ENCODE results near the gene ARID3C. TPM values are rescaled to one million over a fixed set of nuclear protein-coding genes. Genes with fewer than 3 reads are reported as not detected.
A peak's percentile ranks its signal among the peaks of the same experiment; 100 is the strongest.

ARID3C gene
- 0.16 TPM in 1 of 2 replicates, not detected in the other for total RNA-seq (2014; rRNA removed; shearing (Covaris generic); ENCODE audit: low replicate concordance)

- Histone ChIP-seq H3K9me3 (no peaks in the 10 kb centered on the region), H3K4me3 (no peak within 1 kb of the TSS), H3K27me3 (peaks cover 18% of the 10 kb centered on the region), H3K36me3 (no peaks in the 10 kb centered on the region)
- DNase-seq: peak; percentile 33
These were observed at the start of gene ARID3C for GRCh38 chr9:34628656-34629490. Gene ARID3C (minus strand): TSS chr9:34629066. CDS start chr9:34628014, 1,052 bp downstream.

GRCh38 chr9:34675869-34676268, 47.0 kb upstream of the ARID3C start:
- no peak for DNase-seq
- H3K27me3 ChIP-seq: no peaks in the 10 kb centered on the region
- H3K36me3 ChIP-seq: no peaks in the 10 kb centered on the region
- H3K9me3 ChIP-seq: no peaks in the 10 kb centered on the region
- no peak overlapping the region for H3K4me3 ChIP-seq

- DNase-seq: peak; percentile 17
- no peak overlapping the region for H3K4me3 ChIP-seq
- no peaks in the 10 kb centered on the region for H3K36me3 ChIP-seq
- no peaks in the 10 kb centered on the region for H3K27me3 ChIP-seq
- no peaks in the 10 kb centered on the region for H3K9me3 ChIP-seq
These were observed 46.3 kb upstream of the ARID3C start for GRCh38 chr9:34675048-34675714.

GRCh38 chr9:34674440-34674839, 45.6 kb upstream of the ARID3C start:
- H3K36me3 ChIP-seq: no peaks in the 10 kb centered on the region
- H3K4me3 ChIP-seq: no peak overlapping the region
- no peaks in the 10 kb centered on the region for H3K27me3 ChIP-seq
- no peak for DNase-seq
- no peaks in the 10 kb centered on the region for H3K9me3 ChIP-seq

- H3K4me3 ChIP-seq: no peak overlapping the region
- DNase-seq: no peak
- H3K27me3 ChIP-seq: no peaks in the 10 kb centered on the region
- no peaks in the 10 kb centered on the region for H3K36me3 ChIP-seq
- H3K9me3 ChIP-seq: no peaks in the 10 kb centered on the region
These were observed 42.4 kb upstream of the ARID3C start for GRCh38 chr9:34671307-34671706.

GRCh38 chr9:34669809-34670562, 41.1 kb upstream of the ARID3C start:
- DNase-seq: no peak
- Histone ChIP-seq H3K4me3 (no peak overlapping the region), H3K36me3 (no peaks in the 10 kb centered on the region), H3K9me3 (no peaks in the 10 kb centered on the region), H3K27me3 (no peaks in the 10 kb centered on the region)

- no peaks in the 10 kb centered on the region for H3K27me3 ChIP-seq
- H3K36me3 ChIP-seq: no peaks in the 10 kb centered on the region
- peak; percentile 84 for DNase-seq
These were observed 36.8 kb upstream of the ARID3C start for GRCh38 chr9:34665381-34666250.

GRCh38 chr9:34665067-34665380, 36.2 kb upstream of the ARID3C start:
- H3K36me3 ChIP-seq: no peaks in the 10 kb centered on the region
- H3K4me3 ChIP-seq: peak overlapping the region; percentile 86
- DNase-seq: no peak
- no peaks in the 10 kb centered on the region for H3K27me3 ChIP-seq
- no peaks in the 10 kb centered on the region for H3K9me3 ChIP-seq

More at GRCh38 chr9:34665381-34666250, 36.8 kb upstream of the ARID3C start:
- Histone ChIP-seq H3K9me3 (no peaks in the 10 kb centered on the region), H3K4me3 (peak overlapping the region; percentile 86)

- Histone ChIP-seq H3K36me3 (no peaks in the 10 kb centered on the region), H3K4me3 (peak overlapping the region; percentile 86), H3K27me3 (no peaks in the 10 kb centered on the region), H3K9me3 (no peaks in the 10 kb centered on the region)
- peak; percentile 72 for DNase-seq
These were observed 35.6 kb upstream of the ARID3C start for GRCh38 chr9:34664281-34665066.

- Histone ChIP-seq H3K9me3 (no peaks in the 10 kb centered on the region), H3K36me3 (no peaks in the 10 kb centered on the region), H3K27me3 (no peaks in the 10 kb centered on the region), H3K4me3 (no peak overlapping the region)
- DNase-seq: no peak
These were observed 34.4 kb upstream of the ARID3C start for GRCh38 chr9:34663303-34663605.

- Histone ChIP-seq H3K4me3 (no peak within 1 kb of the TSS), H3K27me3 (no peaks in the 10 kb centered on the region), H3K36me3 (no peaks in the 10 kb centered on the region), H3K9me3 (no peaks in the 10 kb centered on the region)
- no peak for DNase-seq
These were observed 33.8 kb upstream of the ARID3C start, which contains the start of gene CCL27 for GRCh38 chr9:34662526-34663302. Gene CCL27 (minus strand): TSS chr9:34662657. CDS start chr9:34662633, 24 bp downstream.

- no peaks in the 10 kb centered on the region for H3K27me3 ChIP-seq
- H3K9me3 ChIP-seq: no peaks in the 10 kb centered on the region
- DNase-seq: no peak
- H3K36me3 ChIP-seq: no peaks in the 10 kb centered on the region
- no peak overlapping the region for H3K4me3 ChIP-seq
These were observed 30.9 kb upstream of the ARID3C start for GRCh38 chr9:34659592-34660253.

- Histone ChIP-seq H3K9me3 (no peaks in the 10 kb centered on the region), H3K27me3 (no peaks in the 10 kb centered on the region), H3K4me3 (no peak overlapping the region), H3K36me3 (no peaks in the 10 kb centered on the region)
- no peak for DNase-seq
These were observed 29.6 kb upstream of the ARID3C start for GRCh38 chr9:34658461-34658860.

- no peak overlapping the region for H3K4me3 ChIP-seq
- no peaks in the 10 kb centered on the region for H3K9me3 ChIP-seq
- H3K36me3 ChIP-seq: no peaks in the 10 kb centered on the region
- DNase-seq: no peak
- H3K27me3 ChIP-seq: no peaks in the 10 kb centered on the region
These were observed 28.1 kb upstream of the ARID3C start for GRCh38 chr9:34656992-34657391.

GRCh38 chr9:34655394-34655793, 26.5 kb upstream of the ARID3C start:
- Histone ChIP-seq H3K9me3 (no peaks in the 10 kb centered on the region), H3K36me3 (no peaks in the 10 kb centered on the region), H3K4me3 (no peak overlapping the region), H3K27me3 (no peaks in the 10 kb centered on the region)
- no peak for DNase-seq
